ENCODE results near the gene LAYN.

The LAYN gene

GRCh38 chr11:111562692-111563389 lies 22.3 kb downstream of the LAYN start:
- DNase-seq (ENCODE audit: low read depth): no peak

DNA sequence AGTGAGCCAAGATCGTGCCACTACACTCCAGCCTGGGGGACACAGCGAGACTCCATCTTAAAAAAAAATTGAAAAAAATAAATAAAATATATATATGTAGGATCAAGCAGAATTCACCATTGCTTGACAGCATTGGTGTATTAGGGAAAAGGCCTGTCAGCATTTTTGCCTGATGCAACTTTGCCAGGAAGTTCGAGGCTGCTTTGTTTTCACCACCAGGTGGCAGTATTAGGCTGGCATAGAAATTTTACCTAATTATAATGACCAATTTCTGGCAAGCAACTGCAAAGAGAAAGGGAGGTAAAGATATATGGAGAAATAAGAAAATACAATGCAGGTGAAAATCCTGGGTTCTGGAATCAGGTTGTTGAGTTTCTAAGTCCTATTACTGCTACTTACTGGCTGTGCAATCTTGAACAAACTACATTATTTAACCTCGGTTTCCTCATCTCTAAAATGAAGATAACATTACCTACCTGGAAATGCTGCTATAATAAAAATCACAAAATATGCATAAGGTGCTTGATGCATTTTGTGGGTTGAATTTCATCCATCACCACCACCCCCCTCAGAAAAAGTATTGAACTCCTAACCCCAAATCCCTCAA lies 24.7 kb downstream of the LAYN start:
- peak; percentile 28 for DNase-seq (ENCODE audit: low read depth)

DNA sequence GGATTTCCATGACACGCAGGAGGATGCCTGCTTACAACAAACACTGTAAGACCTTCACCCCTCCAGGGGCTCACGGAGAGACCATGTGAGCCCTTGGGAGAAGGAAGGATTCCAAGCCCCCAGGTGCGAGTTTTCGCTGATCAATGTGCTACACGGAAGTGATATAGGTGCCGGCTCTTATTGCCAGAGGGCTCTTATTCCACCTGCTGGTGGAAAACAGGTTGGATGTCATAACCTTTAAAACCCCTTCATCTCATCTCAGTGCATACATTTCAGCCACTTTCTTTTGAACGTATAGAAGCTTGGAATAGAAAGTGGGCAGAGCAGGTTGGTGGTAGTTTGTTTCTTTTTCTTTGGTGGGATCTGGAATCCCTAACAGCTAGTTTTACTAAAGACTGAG lies 25.8 kb downstream of the LAYN start:
- no peak for DNase-seq (ENCODE audit: low read depth)

DNA sequence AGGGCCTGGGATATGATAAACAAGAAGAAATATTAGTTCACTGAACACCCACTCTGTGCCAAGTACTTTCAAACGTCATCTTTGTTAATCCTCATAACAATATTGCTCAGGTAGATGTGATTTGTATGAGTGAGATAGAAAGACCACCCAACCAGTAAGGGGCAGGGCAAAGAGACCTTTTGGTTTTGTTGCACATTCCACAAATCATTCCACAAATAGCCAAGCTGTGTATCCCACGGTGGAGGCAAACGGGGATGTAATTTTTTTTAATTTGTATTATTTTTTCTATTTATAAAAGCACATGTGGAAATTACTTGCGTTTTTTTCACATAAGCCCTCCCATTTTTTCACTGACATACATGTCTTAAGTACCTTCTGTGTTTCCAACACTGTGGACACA lies 29.0 kb downstream of the LAYN start:
- no peak for DNase-seq (ENCODE audit: low read depth)

DNA sequence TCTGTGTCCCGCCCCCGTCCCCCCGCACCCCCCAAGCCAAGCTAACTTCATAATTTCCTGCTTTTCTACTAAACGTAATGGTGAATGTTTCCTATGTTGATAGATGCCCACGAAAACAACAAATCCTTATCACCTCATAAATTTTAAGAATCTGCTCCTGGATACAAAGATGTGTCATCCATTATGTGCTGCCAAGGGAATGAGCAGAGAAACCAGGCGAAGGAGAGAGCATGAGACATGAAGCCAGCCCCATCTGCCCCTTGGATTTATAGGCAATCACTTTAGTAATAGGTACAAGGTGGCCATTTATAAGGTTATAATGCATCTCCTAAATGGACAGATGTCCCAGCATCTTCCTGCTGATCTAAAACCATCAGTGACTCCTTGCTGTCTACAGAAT lies 30.3 kb downstream of the LAYN start:
- DNase-seq (ENCODE audit: low read depth): no peak

DNA sequence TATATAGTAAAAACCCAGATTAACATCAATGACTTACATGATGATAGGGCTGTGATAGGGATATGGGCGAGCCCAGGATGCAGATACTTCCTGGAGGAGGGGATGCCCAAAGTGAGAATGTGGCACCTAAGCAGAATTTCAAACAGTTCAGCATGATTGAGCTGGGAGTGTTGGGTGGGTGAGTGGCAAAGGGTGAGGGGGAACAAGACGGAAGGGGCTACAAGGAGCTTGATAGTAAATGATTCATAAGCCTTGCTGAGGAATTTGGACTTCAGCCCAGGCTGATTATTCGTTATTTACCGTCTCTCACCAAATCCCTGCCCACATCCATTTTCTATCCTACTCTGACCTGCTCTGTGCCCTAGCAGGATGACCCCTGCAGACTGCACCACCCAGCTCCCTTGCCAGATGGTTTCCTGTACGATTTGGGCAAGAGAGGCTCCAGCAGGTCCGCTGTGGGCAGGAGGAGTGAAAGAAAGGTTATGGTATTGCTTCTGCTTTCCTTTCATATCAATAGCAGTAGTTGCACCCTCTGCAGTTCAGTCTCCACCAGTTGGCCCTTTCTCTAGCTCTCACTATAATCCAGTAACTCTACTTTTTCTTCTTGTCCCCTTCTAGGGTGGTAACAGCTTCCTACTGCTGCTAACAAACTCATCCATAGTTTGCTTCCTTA lies 31.4 kb downstream of the LAYN start:
- no peak for DNase-seq (ENCODE audit: low read depth)

DNA sequence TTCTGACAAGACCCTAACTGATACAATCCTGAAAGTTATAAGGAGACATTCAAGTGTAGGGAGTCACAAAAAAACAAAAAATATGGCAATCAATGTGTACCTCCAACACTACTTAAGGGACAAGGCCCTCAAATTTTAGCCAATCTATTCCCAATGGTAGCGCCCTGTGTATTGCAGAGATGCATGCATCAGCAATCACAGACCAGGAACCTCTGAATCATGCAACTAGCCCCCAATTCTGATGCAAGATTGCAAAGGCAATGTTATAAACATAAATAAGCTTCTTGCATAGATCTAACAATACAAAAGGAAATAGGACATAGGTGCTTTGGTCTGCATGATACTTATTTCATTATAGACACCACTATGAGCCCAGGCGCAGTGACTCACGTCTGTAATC lies 32.1 kb downstream of the LAYN start:
- no peak for DNase-seq (ENCODE audit: low read depth)

DNA sequence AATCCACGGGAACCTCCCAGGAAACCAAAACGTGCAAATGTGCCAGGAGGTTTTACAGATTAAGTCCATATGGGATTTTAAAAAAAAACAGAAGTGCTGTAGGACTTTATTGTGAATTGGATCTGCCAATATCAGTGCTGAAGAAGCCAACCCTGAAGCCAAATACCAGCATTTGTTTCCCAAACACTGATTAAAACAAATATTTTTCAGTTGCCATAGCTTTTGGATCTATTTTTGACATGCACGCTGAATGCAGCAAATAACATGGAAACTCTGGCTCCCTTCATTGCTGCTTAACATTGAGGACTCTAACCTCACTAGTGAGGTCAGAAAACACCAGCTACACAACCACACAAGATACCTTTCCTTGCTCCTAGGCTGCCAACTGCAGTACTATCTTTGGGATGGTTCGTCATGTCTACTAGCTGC lies 33.3 kb downstream of the LAYN start:
- no peak for DNase-seq (ENCODE audit: low read depth)

DNA sequence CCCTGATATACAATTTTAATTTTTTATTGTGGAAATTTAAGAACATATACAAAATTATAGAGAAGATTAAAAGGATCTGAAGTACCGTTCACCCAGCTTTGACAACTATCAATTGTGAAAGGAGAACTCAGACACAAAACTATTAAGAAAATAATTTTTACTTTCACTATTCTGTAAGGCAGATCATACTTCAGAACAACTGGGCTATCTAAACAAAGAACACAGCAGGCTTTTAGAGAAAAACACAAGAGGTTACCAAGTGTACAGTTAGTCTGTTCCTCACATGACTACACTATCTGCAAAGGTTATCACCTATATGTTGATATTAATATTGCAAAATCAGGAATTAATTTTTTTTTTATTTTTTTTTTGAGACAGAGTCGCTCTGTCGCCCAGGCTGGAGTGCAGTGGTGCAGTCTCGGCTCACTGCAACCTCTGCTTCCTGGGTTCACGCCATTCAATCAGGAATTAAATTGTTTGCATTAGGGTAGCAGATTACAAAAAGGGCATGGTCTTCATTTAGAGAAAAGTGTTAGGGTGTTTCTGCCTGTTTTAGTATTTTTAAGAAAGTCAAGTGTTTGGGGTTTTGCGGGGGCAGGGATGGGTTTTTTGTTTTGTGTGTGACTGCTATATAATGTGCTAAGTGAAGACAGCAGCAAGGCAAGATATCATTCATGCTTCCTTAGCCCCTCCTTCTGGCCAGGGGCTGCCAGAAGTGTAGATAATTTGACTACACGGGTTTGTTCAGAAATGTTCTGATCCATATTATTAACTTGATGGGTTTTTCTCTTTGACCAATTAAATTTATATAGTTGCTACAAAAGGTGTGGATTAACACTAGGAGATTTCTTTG lies 34.1 kb downstream of the LAYN start:
- no peak for DNase-seq (ENCODE audit: low read depth)

DNA sequence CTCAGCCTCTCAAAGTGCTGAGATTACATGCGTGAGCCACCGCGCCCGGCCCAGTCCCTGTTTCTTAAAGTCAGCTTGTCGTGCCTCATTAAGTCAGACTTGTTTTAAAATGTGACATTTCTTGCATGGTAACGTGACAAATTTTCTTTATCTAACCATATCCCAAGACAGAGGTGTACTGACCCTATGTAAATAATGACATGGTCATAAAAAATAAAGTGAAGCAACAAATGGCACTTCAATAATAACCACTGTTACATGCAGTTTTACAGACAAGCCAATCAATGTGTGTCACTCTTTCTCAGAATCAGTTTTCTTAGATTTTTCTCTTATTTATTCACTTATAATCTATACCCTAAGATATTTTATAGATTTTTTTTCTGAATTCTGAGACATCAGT lies 35.2 kb downstream of the LAYN start:
- DNase-seq (ENCODE audit: low read depth): no peak

DNA sequence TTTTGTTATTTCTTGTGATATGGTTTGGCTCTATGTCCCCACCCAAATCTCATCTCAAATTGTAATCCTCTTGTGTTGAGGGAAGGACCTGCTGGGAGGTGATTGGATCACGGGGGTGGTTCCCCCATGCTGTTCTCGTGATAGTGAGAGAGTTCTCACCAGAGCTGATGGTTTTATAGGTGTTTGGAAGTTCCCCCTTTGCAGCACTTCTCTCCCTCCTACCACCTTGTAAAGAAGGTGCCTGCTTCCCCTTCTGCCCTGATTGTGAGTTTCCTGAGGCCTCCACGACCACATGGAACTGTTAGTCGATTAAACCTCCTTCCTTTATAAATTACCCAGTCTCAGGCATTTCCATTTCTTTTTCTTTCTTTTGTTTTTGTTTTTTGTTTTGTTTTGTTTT lies 37.3 kb downstream of the LAYN start:
- DNase-seq (ENCODE audit: low read depth): no peak

- no peak for DNase-seq (ENCODE audit: low read depth)
These were observed 40.8 kb downstream of the LAYN start for GRCh38 chr11:111581341-111581740.

- no peak for DNase-seq (ENCODE audit: low read depth)
These were observed 41.6 kb downstream of the LAYN start for GRCh38 chr11:111582163-111582562.

- no peak for DNase-seq (ENCODE audit: low read depth)
These were observed 42.4 kb downstream of the LAYN start for GRCh38 chr11:111582881-111583280.

DNA sequence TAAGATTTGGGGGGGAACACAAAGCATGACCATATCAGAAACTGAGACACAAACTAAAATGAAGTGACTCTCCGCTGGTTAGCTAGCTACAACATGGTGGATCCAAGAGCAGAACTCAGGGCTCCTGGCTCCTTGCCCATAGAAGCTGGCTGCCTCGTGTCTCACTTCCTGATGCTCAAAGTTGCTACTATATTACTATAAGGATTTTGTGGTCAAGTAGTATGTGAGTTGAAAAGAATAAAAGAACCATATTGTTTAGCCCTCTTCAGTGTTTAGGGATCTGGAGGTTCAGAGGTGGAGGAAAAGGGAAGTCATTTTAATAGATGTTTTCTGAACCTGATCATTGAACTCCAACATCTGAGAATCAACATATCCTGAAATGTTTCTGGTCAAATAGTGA lies 44.9 kb downstream of the LAYN start:
- no peak for DNase-seq (ENCODE audit: low read depth)

DNA sequence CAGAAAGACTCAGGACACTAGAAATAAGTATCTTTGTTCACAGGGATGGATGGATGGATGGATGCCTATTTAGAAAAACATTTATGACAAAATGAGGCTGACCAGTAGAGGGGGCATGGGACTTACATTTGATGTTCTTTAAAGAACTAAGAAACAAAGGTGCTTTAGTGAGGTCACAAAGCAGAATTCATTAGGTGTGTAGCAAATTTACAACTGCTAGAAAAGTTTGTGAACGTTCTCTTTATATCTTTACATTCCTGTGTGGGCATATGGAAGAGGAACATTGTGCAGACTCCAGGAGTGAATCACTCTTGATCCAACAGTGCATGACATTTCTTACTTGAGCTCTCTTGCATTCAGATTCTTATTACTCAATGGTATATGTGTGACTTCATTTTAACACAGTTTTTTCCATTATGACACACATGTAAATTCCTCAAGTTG lies 45.9 kb downstream of the LAYN start:
- no peak for DNase-seq (ENCODE audit: low read depth)

- no peak for DNase-seq (ENCODE audit: low read depth)
These were observed 48.6 kb downstream of the LAYN start for GRCh38 chr11:111589114-111589513.

GRCh38 chr11:111589886-111590499 lies 49.5 kb downstream of the LAYN start:
- DNase-seq (ENCODE audit: low read depth): no peak

DNA sequence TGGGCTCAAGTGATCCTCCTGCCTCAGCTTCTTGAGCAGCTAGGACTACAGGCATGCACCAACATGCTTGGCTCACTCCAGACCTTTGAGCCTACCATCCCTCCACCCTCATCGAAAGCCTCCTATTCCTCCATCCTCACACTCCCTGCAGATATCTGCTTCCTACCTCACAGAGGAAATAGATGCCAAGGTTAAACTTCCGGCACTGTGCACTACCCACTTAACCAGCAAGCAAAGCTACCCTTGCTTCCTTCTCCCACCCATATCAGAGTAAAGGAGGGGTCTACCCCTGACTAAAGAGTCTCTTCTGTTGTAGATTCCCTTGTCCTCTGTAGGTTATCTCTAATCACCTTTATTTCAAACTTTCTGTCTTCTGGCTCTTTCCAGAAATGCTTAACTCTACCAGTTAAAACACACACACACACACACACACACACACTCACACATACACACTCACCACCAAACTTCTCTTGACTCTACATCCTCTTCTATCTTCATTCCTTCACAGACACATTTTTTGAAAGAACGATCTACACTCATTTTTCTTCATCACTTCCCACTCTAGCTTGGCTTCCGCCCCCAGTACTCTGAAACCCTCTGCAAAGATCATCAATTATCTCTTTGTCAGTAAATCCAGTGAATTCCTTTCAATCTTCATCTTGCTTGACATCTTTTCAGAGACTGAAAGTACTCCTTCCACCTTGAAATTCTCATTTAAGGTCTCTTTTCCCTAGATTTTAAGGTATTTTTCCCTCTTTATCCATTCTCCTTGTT lies 50.9 kb downstream of the LAYN start:
- DNase-seq (ENCODE audit: low read depth): no peak

GRCh38 chr11:111592491-111592890 lies 52.0 kb downstream of the LAYN start:
- no peak for DNase-seq (ENCODE audit: low read depth)

DNA sequence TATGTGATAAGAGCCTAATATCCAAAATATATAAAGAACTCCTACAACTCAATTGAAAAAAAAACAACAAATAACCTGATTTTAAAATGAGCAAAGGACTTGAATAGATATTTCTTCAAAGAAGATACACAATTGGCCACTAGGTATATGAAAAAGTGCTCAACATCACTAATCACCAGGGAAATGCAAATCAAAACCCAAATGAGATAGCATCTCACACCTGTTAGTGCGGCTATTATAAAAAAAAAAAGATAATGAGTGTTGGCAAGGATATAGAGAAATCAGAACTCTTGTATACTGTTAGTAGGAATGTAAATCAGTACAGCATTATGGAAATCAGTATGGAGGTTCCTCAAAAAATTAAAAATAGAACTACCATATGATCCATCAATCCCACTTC lies 55.8 kb downstream of the LAYN start:
- DNase-seq (ENCODE audit: low read depth): no peak
